Neuron (in vitro differentiated cells): ENCODE measurements around the gene MYO7A.

Experiments used
- H2AFZ ChIP-seq: one replicate; pipeline ENCODE4 v1.6.1; 2013; ENCODE audit warnings: low read depth, mild to moderate bottlenecking, inconsistent platforms, low read length, moderate library complexity
- H3K27me3 ChIP-seq: one replicate; pipeline ENCODE4 v1.6.1; 2013; ENCODE audit warnings: low read length; ENCODE audit not compliant: insufficient read depth
- H3K36me3 ChIP-seq: one replicate; pipeline ENCODE4 v1.6.1; 2013; ENCODE audit warnings: low read length; ENCODE audit not compliant: insufficient read depth
- H3K4me1 ChIP-seq: one replicate; pipeline ENCODE4 v1.6.1; 2013; ENCODE audit warnings: low read length; ENCODE audit not compliant: insufficient read depth
- H3K4me3 ChIP-seq: 2 replicates; pipeline ENCODE4 v1.5.1; 2013; ENCODE audit warnings: mild to moderate bottlenecking, low read length, moderate library complexity
- H3K9me3 ChIP-seq: one replicate; pipeline ENCODE4 v1.6.1; 2013; ENCODE audit warnings: low read length

The MYO7A gene

DNA sequence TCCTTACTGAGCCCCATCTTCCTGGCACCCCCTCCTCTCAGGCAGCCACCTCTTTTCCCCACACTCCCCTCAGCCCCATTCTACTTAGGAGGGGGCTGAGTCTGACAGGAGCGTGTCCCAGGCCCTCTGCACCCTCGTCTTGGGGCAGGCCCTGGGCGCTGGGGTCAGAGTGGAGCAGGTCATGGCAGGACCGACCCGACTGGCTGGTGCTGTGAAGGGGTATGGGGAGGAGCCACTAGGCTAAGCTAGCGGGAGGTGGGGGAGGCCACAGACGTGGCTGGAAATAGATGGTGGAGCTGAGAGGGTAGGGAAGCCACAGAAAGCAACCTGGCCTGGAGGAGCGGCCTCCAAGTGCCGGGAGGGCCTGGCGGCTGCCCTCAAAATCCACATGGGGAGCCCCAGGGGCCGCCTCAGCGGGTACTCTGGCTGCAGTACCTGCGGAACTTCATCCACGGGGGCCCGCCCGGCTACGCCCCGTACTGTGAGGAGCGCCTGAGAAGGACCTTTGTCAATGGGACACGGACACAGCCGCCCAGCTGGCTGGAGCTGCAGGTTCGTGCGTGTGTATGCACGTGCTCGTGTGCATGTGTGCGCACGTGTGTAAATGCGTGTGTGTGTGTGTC, 61.7 kb downstream of the MYO7A start:
- Histone ChIP-seq H3K9me3 (no peaks in the 10 kb centered on the region), H3K4me1 (no peaks in the 10 kb centered on the region), H3K36me3 (no peaks in the 10 kb centered on the region)

DNA sequence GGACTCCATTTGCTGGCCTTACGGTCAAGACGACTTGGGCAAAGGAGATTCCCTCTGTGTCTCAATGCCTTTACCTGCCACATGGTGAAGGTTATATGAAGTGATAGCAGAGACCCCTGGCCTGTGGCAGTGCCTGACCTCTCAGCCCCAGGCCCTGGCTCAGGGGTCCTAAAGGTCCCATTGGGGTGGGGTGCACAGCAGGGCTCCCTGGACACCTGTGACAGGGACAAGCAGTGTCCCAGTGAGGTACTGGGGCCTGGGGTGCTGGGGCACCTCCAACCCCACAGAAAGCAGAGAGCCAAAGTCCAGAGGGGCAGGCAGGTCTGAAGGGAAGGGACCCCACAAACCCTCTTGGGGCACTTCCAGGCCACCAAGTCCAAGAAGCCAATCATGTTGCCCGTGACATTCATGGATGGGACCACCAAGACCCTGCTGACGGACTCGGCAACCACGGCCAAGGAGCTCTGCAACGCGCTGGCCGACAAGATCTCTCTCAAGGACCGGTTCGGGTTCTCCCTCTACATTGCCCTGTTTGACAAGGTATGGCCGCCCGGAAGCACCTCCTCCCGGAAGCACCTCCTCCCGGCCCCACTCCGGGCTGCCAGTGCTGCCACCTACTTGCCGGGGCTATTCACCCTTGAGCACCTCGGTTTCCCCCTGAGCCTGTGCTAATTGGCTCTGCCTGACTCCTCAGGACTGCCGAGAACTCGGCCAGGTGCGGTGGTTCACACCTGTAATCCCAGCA, 62.5 kb downstream of the MYO7A start:
- H3K27me3 ChIP-seq: no peaks in the 10 kb centered on the region
- H3K36me3 ChIP-seq: no peaks in the 10 kb centered on the region
- H2AFZ ChIP-seq: no peak overlapping the region
- no peak overlapping the region for H3K4me3 ChIP-seq
- H3K4me1 ChIP-seq: no peaks in the 10 kb centered on the region
- H3K9me3 ChIP-seq: no peaks in the 10 kb centered on the region

More for the DNA sequence above, 61.7 kb downstream of the MYO7A start:
- H3K27me3 ChIP-seq: no peaks in the 10 kb centered on the region
- H2AFZ ChIP-seq: no peak overlapping the region
- no peak overlapping the region for H3K4me3 ChIP-seq

GRCh38 chr11:77191429-77191822, 63.4 kb downstream of the MYO7A start:
- no peak overlapping the region for H3K4me3 ChIP-seq
- no peaks in the 10 kb centered on the region for H3K27me3 ChIP-seq
- H3K9me3 ChIP-seq: no peaks in the 10 kb centered on the region
- no peak overlapping the region for H2AFZ ChIP-seq
- no peaks in the 10 kb centered on the region for H3K4me1 ChIP-seq
- no peaks in the 10 kb centered on the region for H3K36me3 ChIP-seq

DNA sequence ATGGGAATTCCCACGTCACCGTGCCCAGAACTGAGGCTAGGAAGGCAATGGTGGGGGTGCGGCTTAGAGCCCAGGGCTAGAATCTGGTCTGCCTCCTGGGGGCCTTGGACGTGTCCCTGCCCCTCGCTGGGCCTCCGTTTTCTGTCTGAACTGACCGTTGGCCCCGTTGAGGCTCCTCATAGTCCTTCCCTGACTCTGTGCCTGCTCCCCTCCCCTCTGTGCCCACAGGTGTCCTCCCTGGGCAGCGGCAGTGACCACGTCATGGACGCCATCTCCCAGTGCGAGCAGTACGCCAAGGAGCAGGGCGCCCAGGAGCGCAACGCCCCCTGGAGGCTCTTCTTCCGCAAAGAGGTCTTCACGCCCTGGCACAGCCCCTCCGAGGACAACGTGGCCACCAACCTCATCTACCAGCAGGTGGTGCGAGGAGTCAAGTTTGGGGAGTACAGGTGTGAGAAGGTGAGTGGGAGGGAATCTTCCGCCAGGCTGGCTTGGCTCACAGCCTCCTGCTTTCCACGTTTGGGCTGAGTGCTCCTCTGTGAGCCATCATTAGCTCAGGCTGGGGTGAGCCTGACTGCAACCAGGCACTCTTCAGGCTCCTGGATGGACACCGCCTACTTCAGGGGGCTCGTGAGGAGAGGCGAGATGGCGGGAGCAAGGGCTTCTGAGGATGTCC, 63.9 kb downstream of the MYO7A start:
- Histone ChIP-seq H2AFZ (no peak overlapping the region), H3K9me3 (no peaks in the 10 kb centered on the region), H3K27me3 (no peaks in the 10 kb centered on the region), H3K36me3 (no peaks in the 10 kb centered on the region), H3K4me3 (no peak overlapping the region), H3K4me1 (no peaks in the 10 kb centered on the region)

DNA sequence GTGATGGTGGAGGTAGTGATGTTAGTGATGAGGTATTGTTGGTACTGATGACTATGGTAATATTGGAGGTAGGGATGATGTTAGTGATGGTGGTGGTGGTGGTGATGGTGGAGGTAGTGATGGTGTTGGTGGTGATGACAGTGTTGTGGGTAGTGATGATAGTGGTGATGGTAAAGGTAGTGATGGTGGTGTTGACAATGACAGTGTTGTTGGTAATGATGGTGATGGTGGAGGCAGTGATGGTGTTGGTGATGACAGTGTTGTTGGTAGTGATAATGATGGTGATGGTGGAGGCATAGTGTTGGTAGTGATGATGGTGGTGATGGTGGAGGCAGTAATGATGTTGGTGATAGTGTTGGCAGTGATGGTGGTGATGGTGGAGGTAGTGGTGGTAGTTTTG, 65.1 kb downstream of the MYO7A start:
- Histone ChIP-seq H3K27me3 (no peaks in the 10 kb centered on the region), H2AFZ (no peak overlapping the region), H3K4me3 (no peak overlapping the region), H3K4me1 (no peaks in the 10 kb centered on the region), H3K9me3 (no peaks in the 10 kb centered on the region), H3K36me3 (no peaks in the 10 kb centered on the region)

DNA sequence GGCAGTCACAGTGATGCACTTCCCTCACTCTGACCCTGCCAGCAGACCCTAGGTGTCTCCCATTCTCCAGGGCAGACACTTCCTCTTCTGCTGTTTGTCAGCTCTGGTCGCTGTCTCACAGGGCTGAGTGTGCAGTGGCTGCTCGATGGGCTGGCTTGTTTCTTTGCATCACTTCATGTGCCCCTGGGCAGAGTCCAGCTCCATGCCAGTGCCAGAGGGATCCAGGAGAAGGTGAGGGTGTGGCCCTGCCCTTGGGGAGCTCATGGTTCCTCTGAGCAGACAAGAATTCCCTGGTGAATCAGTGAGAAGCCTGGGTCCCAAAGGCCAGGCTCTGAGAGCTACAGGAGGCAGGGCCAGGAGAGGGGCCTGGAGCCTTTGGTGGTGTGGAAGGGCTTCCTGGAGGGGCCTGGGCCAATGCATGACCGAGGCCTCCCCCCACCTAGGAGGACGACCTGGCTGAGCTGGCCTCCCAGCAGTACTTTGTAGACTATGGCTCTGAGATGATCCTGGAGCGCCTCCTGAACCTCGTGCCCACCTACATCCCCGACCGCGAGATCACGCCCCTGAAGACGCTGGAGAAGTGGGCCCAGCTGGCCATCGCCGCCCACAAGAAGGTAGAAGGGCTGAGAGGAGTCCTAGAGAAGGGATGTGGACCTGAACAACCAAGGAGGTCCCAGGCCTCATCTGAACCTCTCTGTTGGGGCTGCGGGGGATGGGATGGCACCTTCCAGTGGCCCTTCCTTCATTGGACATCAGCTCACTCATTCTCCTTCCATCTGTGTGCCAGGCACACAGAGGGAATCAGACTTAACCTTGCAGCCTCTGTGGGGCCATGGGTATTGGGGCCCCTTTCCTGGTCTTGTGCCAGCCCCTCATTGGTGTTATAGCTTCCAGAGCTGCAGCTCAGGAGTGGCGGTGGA, 66.1 kb downstream of the MYO7A start:
- H3K9me3 ChIP-seq: no peaks in the 10 kb centered on the region
- no peaks in the 10 kb centered on the region for H3K27me3 ChIP-seq

GRCh38 chr11:77195071-77195755, 67.2 kb downstream of the MYO7A start:
- H3K4me3 ChIP-seq: no peak overlapping the region
- H3K4me1 ChIP-seq: no peaks in the 10 kb centered on the region
- H3K9me3 ChIP-seq: no peaks in the 10 kb centered on the region
- no peaks in the 10 kb centered on the region for H3K27me3 ChIP-seq
- no peaks in the 10 kb centered on the region for H3K36me3 ChIP-seq
- H2AFZ ChIP-seq: no peak overlapping the region

More for the DNA sequence above, 66.1 kb downstream of the MYO7A start:
- no peaks in the 10 kb centered on the region for H3K4me1 ChIP-seq
- no peak overlapping the region for H3K4me3 ChIP-seq
- no peak overlapping the region for H2AFZ ChIP-seq
- no peaks in the 10 kb centered on the region for H3K36me3 ChIP-seq

DNA sequence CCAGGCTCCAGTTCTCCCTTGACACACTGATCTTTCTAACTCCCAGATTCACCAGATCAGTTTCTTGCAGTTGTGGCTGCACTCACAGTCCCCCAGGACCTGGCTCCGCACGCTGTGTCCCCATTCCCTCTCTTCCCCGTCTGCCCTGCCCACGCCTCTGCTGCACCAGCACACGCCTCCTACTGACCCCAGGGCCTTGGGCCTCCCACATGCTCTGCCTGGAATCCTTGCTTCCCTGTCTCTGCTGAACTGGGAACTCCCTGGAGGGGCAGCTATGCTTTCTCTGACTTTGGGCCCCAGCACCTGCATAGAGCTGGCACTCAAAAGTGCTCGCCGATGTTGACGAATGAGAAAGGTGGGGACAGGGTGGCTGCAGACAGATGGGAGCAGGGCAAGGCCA, 68.9 kb downstream of the MYO7A start:
- H3K4me3 ChIP-seq: no peak overlapping the region
- no peaks in the 10 kb centered on the region for H3K4me1 ChIP-seq
- H3K9me3 ChIP-seq: no peaks in the 10 kb centered on the region
- H3K36me3 ChIP-seq: no peaks in the 10 kb centered on the region
- no peaks in the 10 kb centered on the region for H3K27me3 ChIP-seq
- H2AFZ ChIP-seq: no peak overlapping the region

GRCh38 chr11:77197626-77198320, 69.7 kb downstream of the MYO7A start:
- H2AFZ ChIP-seq: no peak overlapping the region
- no peaks in the 10 kb centered on the region for H3K9me3 ChIP-seq

DNA sequence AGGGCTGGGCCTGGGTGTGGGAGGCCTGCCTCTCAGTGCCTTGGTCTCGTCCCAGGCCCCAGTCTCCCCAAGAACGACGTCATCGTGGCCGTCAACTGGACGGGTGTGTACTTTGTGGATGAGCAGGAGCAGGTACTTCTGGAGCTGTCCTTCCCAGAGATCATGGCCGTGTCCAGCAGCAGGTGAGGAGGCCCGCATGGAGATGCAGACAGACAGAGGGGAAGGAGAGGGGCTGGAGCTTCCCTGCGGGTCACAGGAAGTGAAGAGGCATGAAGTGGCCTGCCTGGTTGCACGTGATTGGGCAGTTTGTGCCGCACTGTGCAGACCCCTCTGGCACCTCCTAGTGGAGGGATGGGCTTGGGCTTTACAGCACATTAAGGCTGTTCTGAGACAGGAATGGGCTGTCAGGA, 70.4 kb downstream of the MYO7A start:
- Histone ChIP-seq H3K27me3 (no peaks in the 10 kb centered on the region), H3K4me1 (no peaks in the 10 kb centered on the region), H3K4me3 (no peak overlapping the region), H3K9me3 (no peaks in the 10 kb centered on the region), H3K36me3 (no peaks in the 10 kb centered on the region), H2AFZ (no peak overlapping the region)

More at GRCh38 chr11:77197626-77198320, 69.7 kb downstream of the MYO7A start:
- H3K4me1 ChIP-seq: no peaks in the 10 kb centered on the region
- no peaks in the 10 kb centered on the region for H3K27me3 ChIP-seq
- H3K36me3 ChIP-seq: no peaks in the 10 kb centered on the region
- no peak overlapping the region for H3K4me3 ChIP-seq

- Histone ChIP-seq H3K36me3 (no peaks in the 10 kb centered on the region), H3K27me3 (no peaks in the 10 kb centered on the region), H2AFZ (no peak overlapping the region), H3K9me3 (no peaks in the 10 kb centered on the region), H3K4me3 (no peak overlapping the region), H3K4me1 (no peaks in the 10 kb centered on the region)
Measured at GRCh38 chr11:77199137-77199745, 71.2 kb downstream of the MYO7A start.
